OCI-LY7 (cell line): ENCODE data around the gene SYNM.

Experiments used
- EZH2phosphoT487 ChIP-seq: fragments of 200-600 bp; sonication (generic); IDR thresholded peaks from 2 replicates; pipeline ENCODE4 v1.6.1; 2018; ENCODE audit warnings: low read depth, borderline replicate concordance, mild to moderate bottlenecking, mixed run types, antibody characterized with exemption, low read length, moderate library complexity, mixed read lengths
- TF ChIP-seq, protein P1 (sequence below): fragments of 200-600 bp; sonication (generic); conservative IDR thresholded peaks from 2 replicates; pipeline ENCODE4 v1.5.1; 2014; ENCODE audit warnings: mild to moderate bottlenecking, antibody characterized with exemption, low read length, moderate library complexity, mixed read lengths

GRCh38 chr15:99068186-99068585, 36.7 kb upstream of the SYNM start:
- TF ChIP-seq, protein P1, sequence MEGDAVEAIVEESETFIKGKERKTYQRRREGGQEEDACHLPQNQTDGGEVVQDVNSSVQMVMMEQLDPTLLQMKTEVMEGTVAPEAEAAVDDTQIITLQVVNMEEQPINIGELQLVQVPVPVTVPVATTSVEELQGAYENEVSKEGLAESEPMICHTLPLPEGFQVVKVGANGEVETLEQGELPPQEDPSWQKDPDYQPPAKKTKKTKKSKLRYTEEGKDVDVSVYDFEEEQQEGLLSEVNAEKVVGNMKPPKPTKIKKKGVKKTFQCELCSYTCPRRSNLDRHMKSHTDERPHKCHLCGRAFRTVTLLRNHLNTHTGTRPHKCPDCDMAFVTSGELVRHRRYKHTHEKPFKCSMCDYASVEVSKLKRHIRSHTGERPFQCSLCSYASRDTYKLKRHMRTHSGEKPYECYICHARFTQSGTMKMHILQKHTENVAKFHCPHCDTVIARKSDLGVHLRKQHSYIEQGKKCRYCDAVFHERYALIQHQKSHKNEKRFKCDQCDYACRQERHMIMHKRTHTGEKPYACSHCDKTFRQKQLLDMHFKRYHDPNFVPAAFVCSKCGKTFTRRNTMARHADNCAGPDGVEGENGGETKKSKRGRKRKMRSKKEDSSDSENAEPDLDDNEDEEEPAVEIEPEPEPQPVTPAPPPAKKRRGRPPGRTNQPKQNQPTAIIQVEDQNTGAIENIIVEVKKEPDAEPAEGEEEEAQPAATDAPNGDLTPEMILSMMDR, result no peak
- no peak for TF ChIP-seq EZH2phosphoT487
